Osteoblast (primary cell): Measurements from ENCODE around the gene SPINK1. TPM values are rescaled to one million over a fixed set of nuclear protein-coding genes. Genes with fewer than 3 reads are reported as not detected.
A peak's percentile ranks its signal among the peaks of the same experiment; 100 is the strongest.

Source experiments
- DNase-seq: peaks from one replicate; pipeline ENCODE4 v3.0.0; 2011; ENCODE audit warnings: low spot score, mixed read lengths; ENCODE audit not compliant: insufficient read length; ENCODE audit errors: missing footprints
- H2AFZ ChIP-seq: 2 replicates; pipeline ENCODE4 v1.6.0; 2011; ENCODE audit warnings: mild to moderate bottlenecking, low read length
- H3K27ac ChIP-seq: 2 replicates; pipeline ENCODE4 v1.5.1; 2011; ENCODE audit warnings: mild to moderate bottlenecking, low read depth, low read length, moderate library complexity
- H3K27me3 ChIP-seq: 2 replicates; pipeline ENCODE4 v1.6.0; 2012; ENCODE audit warnings: mild to moderate bottlenecking, control low read depth, inconsistent platforms, low read length, moderate library complexity; ENCODE audit not compliant: insufficient read depth
- H3K36me3 ChIP-seq: 2 replicates; pipeline ENCODE4 v1.5.1; 2011; ENCODE audit warnings: mild to moderate bottlenecking, low read length, control low read depth, moderate library complexity; ENCODE audit not compliant: insufficient read depth
- H3K4me1 ChIP-seq: 2 replicates; pipeline ENCODE4 v1.5.1; 2011; ENCODE audit warnings: mild to moderate bottlenecking, low read length, control low read depth, moderate library complexity; ENCODE audit not compliant: insufficient read depth
- H3K4me2 ChIP-seq: 2 replicates; pipeline ENCODE4 v1.6.0; 2011; ENCODE audit warnings: mild to moderate bottlenecking, low read length; ENCODE audit not compliant: insufficient read depth
- H3K4me3 ChIP-seq: fragments of 200-600 bp; sonication (generic); 3 replicates; pipeline ENCODE4 v1.5.1; 2012; ENCODE audit warnings: mild to moderate bottlenecking, low read length, inconsistent platforms; ENCODE audit not compliant: insufficient read depth
- H3K79me2 ChIP-seq: 2 replicates; pipeline ENCODE4 v1.6.0; 2012; ENCODE audit warnings: mild to moderate bottlenecking, low read length, control low read depth, inconsistent platforms; ENCODE audit not compliant: insufficient read depth
- H3K9me3 ChIP-seq: 2 replicates; pipeline ENCODE4 v1.5.1; 2011; ENCODE audit warnings: low read depth, low read length, control low read depth
- H4K20me1 ChIP-seq: 2 replicates; pipeline ENCODE4 v1.6.0; 2012; ENCODE audit warnings: mild to moderate bottlenecking, low read length, control low read depth; ENCODE audit not compliant: insufficient read depth
- total RNA-seq: library from RNA; depleted of rRNA; stranded (reverse); fragments of >200 nt; gene quantifications from 2 replicates; pipeline ENCODE4 v1.2.3, GENCODE V29; 2012
- TF ChIP-seq, protein P1 (sequence below): IDR thresholded peaks from 2 replicates; pipeline ENCODE4 v1.5.1; 2011; ENCODE audit warnings: mild to moderate bottlenecking, low read depth, low read length, moderate library complexity; ENCODE audit errors: extremely low read depth

SPINK1 gene
- total RNA-seq, 1 donor = not detected

DNA sequence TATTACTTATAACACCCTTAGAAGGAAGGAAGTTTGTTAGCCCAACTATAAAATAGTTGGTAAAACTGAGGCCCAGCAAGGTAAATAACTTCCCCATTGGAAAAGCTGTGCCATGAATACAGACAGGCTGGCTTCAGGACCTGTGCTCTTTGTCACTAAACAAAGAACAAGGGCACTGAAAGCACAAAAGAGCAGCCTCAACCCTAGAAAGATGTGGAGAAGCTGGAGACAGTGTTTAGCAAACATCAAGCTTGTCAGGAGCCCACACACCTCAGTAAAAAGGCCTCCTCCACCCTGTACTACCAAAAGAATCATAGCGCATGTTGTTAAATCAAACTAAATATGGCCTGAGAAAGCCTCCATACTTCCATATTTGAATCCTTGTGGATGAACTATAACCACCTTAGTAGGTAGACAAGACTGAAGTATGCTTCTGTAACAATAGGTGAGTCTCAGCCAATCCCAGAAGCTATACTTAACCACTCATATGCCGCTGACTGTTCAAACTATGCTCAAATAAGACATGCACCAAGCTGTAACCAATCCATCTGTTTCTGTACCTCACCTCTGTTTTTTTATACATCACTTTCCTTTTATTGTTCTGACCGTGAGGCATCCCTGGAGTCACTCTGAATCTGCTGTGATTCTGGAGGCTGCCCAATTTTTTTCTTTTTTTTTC, 28.6 kb upstream of the SPINK1 start:
- Histone ChIP-seq H3K9me3 (no peaks in the 10 kb centered on the region), H4K20me1 (no peaks in the 10 kb centered on the region), H3K4me2 (no peak overlapping the region), H3K79me2 (no peaks in the 10 kb centered on the region), H3K4me3 (no peak overlapping the region), H3K27me3 (no peaks in the 10 kb centered on the region), H2AFZ (no peak overlapping the region), H3K4me1 (no peaks in the 10 kb centered on the region), H3K27ac (no peak overlapping the region), H3K36me3 (no peaks in the 10 kb centered on the region)
- DNase-seq = no peak
- TF ChIP-seq, protein P1, sequence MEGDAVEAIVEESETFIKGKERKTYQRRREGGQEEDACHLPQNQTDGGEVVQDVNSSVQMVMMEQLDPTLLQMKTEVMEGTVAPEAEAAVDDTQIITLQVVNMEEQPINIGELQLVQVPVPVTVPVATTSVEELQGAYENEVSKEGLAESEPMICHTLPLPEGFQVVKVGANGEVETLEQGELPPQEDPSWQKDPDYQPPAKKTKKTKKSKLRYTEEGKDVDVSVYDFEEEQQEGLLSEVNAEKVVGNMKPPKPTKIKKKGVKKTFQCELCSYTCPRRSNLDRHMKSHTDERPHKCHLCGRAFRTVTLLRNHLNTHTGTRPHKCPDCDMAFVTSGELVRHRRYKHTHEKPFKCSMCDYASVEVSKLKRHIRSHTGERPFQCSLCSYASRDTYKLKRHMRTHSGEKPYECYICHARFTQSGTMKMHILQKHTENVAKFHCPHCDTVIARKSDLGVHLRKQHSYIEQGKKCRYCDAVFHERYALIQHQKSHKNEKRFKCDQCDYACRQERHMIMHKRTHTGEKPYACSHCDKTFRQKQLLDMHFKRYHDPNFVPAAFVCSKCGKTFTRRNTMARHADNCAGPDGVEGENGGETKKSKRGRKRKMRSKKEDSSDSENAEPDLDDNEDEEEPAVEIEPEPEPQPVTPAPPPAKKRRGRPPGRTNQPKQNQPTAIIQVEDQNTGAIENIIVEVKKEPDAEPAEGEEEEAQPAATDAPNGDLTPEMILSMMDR = no peak

GRCh38 chr5:147858565-147858964, 27.1 kb upstream of the SPINK1 start:
- Histone ChIP-seq H4K20me1 (no peaks in the 10 kb centered on the region), H3K27me3 (no peaks in the 10 kb centered on the region), H3K27ac (no peak overlapping the region), H3K4me1 (no peaks in the 10 kb centered on the region), H3K36me3 (no peaks in the 10 kb centered on the region), H3K4me2 (no peak overlapping the region), H3K79me2 (no peaks in the 10 kb centered on the region), H3K9me3 (no peaks in the 10 kb centered on the region), H2AFZ (no peak overlapping the region), H3K4me3 (no peak overlapping the region)
- DNase-seq = no peak
- TF ChIP-seq, protein P1 = no peak

- Histone ChIP-seq H3K9me3 (no peaks in the 10 kb centered on the region), H3K4me3 (no peak overlapping the region), H3K36me3 (no peaks in the 10 kb centered on the region), H2AFZ (no peak overlapping the region), H3K4me1 (no peaks in the 10 kb centered on the region), H3K4me2 (no peak overlapping the region), H3K79me2 (no peaks in the 10 kb centered on the region), H3K27me3 (no peaks in the 10 kb centered on the region), H3K27ac (no peak overlapping the region), H4K20me1 (no peaks in the 10 kb centered on the region)
- TF ChIP-seq, protein P1 = peak; percentile 85
- no peak for DNase-seq
These were observed 26.0 kb upstream of the SPINK1 start for GRCh38 chr5:147857302-147858129.

GRCh38 chr5:147856801-147857200, 25.3 kb upstream of the SPINK1 start:
- Histone ChIP-seq H3K4me3 (no peak overlapping the region), H3K4me2 (no peak overlapping the region), H3K27ac (no peak overlapping the region), H4K20me1 (no peaks in the 10 kb centered on the region), H3K79me2 (no peaks in the 10 kb centered on the region), H3K9me3 (no peaks in the 10 kb centered on the region), H3K27me3 (no peaks in the 10 kb centered on the region), H2AFZ (no peak overlapping the region), H3K36me3 (no peaks in the 10 kb centered on the region), H3K4me1 (no peaks in the 10 kb centered on the region)
- TF ChIP-seq, protein P1 = no peak
- no peak for DNase-seq
